Activated gamma-delta T cell treated with anti-CD3 and anti-CD28 coated beads, Interleukin-2, amount 50 U/mL, for 16 hours (primary cell): ENCODE measurements around the gene TMEM80.
"Not testable (repeated sequence)": the region's sequence is repeated elsewhere in the genome, so short reads cannot be mapped to it uniquely, and the experiment has no call there.

ENCODE experiments used
- DNase-seq: peaks from one replicate; pipeline ENCODE4 v3.0.0-alpha.2; 2020; ENCODE audit warnings: low read depth

TMEM80 gene

DNA sequence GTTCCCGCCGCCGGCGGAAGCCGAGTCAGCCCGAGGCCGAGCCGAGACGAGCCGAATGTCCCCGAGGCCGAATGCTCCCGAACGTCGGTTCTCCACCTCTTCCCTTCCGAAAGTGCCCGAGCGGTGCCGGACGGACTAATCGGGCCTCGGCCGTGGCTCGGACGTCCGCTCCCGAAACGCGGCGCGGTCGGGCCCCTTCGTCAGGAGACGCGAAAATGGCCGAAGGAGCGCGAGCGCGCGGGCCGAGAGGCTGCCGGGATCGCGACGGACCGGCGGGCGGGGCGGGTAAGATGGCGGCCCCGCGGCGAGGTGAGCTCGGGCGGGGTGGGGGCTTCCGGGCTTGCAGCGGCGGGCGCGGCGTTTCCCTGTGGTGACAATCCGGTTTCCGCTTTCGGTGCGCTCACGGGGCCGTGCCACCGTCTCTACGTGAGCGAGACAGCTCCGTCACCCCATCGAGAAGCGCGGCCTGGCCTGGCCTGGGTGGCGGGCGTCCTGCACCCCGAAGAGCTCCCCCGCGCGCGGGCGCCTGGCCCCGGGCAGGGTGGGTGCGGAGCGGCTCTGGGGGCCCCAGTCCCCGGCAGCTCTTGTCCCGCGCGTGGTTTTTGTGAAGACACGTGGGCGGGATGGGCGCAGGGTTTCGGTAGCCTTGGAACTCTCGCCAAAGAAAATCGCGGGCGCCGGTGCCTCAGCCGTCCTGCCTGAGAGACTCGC lies at the start of gene TMEM80:
Gene TMEM80 (plus strand): TSS at position 279 of the 711 bp plus-strand sequence. CDS start 12 bp downstream, at position 291.
- peak; percentile 94 for DNase-seq

DNA sequence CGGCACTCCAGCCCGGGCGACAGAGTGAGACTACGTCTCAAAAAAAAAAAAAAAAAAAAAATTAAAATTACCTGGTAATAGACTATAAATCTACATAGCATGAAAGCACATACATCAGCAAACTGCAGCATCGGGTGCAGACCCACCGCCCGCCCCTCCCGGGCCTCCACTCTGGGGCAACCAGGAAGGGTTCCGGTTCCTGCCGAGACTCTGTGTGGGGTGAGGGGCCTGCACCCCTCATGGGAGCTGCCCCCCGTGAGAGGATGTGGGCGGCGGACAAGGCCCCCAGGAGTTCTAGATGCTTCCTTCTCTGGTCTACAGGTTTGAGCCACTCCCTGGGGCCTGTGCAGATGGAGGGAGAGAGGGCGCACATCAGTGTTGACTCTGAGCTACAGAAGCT lies 49.4 kb upstream of the TMEM80 start:
- DNase-seq: no peak

DNA sequence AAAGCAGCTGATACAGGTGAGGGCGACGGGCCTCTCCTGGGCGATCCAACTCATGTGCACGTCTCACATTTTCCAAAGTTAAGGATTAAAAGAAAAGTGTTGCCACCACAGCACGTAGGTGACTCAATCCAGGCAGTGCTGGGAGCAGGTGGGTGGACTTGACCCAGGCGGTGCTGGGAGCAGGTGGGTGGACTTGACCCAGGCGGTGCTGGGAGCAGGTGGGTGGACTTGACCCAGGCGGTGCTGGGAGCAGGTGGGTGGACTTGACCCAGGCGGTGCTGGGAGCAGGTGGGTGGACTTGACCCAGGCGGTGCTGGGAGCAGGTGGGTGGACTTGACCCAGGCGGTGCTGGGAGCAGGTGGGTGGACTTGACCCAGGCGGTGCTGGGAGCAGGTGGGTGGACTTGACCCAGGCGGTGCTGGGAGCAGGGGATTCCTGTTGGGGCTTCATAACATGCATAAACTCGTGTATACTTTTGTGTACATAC lies 47.9 kb upstream of the TMEM80 start:
- DNase-seq: not testable (repeated sequence)

DNA sequence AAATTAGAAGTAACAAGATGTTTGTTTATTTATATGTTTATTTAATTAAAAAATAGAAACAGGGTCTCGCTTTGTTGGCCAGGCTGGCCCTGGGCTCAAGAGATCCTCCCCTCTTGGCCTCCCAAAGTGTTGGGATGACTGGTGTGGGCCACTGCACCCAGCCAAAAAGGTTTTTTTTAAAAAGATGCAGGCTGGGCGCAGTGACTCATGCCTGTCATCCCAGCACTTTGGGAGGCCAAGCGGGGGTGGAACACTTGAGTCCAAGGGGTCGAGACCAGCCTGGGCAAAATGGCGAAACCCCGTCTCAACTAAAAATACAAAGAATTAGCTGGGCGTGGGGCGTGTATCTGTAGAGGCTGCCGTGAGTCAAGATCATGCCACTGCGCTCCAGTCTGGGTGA lies 45.1 kb upstream of the TMEM80 start:
- DNase-seq: no peak

DNA sequence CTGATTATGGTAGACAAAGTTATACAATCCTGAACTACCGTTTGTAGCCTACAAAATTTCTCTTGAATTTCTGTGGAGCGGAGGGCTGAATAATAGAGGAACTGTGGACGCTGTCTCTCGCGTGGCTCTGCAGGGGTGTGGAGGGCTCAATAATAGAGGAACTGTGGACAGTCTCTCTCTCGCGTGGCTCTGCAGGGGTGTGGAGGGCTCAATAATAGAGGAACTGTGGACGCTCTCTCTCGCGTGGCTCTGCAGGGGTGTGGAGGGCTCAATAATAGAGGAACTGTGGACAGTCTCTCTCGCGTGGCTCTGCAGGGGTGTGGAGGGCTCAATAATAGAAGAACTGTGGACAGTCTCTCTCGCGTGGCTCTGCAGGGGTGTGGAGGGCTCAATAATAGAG lies 42.5 kb upstream of the TMEM80 start:
- not testable (repeated sequence) for DNase-seq

DNA sequence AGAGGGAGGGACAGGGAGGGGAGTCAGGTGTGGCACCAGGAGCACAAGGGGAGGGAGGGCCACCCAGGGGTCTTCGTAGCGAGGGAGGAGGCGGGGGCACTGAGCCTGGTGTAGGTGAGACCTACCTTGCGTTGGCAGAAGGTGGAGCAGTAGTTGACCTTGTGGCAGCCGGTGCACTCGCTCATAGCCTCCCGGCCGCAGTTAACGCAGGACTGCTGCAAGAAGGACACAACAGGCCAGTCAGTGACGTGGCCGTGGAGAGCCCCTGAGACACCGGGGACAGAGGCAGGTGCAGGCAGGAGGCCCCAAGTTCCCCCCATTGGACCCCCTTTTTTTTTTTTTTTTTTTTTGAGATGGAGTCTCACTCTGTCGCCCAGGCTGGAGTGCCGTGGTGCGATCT lies 41.8 kb upstream of the TMEM80 start:
- DNase-seq: no peak

DNA sequence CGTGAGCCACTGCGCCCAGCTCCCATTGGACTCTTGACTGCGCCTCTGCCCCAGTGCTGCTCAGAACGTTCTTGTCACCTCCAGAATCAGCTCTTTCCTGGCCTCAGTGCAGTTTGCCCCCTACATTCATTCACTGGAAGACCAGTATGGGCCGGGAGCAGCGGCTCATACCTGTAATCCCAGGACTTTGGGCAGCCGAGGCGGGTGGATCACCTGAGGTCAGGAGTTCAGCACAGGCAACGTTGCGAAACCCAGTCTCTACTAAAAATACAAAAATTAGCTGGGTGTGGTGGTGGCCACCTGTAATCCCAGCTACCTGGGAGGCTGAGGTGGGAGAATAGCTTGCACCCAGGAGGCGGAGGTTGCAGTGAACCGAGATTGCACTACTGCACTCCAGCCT lies 41.2 kb upstream of the TMEM80 start:
- DNase-seq: not testable (repeated sequence)

DNA sequence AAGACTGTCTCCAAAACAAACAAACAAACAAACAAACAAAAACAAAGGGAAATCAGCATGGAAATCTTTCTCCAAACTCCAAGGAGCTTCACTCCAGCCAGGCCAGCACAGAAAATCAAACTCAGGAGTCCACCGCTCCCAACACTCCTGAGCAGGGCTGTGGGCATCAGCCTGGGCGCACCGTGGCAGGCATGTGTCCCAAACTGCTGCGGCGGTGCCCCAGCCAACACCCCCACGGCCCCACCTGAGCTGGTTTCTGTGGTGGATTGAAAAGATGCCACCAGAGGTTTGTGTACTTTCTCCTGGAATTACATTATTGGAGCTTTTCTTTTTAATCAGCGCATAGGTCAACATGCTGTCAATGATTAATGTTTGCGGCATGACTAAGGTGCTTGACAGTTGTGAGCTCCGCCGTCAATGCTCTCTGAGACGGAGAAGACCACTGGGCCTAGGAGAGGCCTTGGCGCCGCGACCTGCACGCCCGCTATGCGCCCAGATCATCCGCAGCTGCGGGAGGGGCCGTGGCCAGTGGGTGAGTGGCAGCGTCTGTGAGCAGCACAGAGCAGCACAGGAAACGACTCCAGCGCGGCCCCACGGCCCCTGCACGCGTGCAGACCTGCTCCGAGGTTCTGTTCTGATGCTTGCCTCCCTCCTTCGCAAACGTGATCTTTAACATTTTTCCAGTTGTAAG lies 40.4 kb upstream of the TMEM80 start:
- DNase-seq: no peak

DNA sequence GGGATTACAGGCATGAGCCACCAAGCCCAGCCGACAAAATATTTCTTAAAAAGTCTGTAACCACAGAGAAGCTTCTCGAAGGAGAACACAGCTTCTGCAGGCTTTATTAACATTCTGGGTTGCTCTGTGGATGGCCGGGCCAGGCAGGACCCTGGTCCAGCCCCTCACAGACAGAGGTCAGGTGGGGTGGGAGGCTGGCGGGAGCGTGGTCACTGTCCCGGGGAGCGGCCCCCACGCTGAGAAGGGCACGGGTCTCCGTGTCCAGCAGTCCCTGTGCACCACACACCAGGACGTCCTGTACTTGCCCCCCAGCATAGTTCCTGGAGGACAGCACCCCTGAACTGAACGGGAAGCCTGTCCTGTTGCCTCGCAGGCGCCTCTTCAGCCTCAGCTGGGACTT lies 39.2 kb upstream of the TMEM80 start:
- no peak for DNase-seq

DNA sequence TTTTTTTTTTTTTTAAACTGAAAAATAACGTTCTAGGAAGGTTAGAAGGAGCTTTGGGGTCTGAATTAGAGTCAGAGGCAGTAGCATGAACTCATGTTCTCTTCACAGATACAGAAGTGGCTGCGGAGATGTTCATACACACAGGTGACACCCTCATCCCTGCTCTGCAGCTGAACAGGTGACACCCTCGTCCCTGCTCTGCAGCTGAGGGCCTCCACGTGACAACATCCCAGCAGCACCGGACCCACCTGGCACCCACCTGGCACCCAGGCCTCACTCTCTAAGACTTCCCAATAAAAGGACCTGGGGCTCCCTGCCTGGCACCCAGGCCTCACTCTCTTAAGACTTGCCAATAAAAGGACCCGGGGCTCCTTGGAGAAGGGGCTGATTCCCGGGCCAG lies 38.8 kb upstream of the TMEM80 start:
- no peak for DNase-seq

DNA sequence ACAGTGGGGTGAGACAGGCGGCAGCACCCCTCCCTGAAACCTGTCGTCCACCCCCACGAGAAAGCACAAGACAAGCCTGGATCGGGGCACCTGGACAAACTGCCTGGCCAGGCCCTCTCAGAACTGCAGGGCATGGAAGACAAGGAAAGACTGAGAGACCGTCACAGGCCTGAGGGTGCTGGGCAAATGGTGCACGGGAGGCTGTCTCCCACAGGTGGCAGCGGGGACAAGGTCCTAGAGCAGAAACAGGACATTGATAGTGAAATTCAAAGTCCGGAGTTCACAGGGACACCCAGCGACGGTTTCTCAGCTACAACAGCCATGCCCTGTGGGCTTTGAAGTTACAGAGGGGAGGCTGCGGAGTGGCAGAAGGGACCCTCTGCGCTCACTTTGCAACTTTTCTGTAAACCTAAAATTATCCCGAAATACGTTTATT lies 37.9 kb upstream of the TMEM80 start:
- DNase-seq: no peak

DNA sequence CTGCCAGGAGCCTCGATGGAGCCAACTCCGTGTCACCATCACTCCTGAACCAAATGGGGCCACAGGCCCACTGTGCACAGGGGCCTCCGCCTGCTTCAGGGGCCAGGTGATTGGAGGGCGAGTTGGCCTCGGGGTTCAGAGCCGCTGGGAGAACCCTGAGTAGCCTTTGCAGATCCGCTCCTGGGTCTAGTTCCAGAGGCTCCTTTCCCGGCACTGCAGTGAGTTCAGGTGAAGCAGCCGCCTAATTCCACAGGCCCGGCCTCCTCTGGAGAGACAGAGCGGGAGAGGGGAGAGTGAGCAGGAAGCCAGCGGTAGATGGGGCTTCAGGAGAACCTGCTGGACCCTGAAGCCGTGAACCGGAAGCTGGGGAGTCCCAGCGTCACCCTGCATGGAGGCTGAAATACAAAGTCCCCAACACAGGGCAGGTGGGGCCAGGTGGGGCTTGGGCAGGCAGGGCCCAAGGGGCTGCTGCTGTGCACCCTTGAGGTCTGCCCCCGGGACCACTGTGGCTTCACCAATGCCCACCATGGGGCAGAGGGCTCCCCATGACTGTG lies 36.0 kb upstream of the TMEM80 start:
- DNase-seq: no peak

DNA sequence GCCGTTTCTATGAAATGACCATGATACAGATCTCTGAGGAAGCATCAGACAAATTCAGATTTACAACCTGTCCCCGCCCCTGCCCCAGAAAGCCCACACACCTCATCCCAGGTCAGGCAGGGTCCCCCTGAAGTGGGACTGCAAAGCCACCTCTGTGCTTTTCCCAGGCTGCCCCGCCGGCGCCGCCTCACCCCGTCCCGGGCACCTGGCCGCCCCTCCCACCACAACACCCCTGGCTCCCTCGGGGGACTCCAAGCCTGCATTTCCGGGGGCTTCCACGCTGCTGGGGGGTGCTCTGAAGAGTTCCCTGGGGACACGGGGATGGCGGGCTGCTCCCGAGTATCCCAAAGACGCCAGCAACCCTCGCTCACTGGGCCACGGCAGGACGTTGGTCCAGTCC lies 35.3 kb upstream of the TMEM80 start:
- DNase-seq: no peak

DNA sequence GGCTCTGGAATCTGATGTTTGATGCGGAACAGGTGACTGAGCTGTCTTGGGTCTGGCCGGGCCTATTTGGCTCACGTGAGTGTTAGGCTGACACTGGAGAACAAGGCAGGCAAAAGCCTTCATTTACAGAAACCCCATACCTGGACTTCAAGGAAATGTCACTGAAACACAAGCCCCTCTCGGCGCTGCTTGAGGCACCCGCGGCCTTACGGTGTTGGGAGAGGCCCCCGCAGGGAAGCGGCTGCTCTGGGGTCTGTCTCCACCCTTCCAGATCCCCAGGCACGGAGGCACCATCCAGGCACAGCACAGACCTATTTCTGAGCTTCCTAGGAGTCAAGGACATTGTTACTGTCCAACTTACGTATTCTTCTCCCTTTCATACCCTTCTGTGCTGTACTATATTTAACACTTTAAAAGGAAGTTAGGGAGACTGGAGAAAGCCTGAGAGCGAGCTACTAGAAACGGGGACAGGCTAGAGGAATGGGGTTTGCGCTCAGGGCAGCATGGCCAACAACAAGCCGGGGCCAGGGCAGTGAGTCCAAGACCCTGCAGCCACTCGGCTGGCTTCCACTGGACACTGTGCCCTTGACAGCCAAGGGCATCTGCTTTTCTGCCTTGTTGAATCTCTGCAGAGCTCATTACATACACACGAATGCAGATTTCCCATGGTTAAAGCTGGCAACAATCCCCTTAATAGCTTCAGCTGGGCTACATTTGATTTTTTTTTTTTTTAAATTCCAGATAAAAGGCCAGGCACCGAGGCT lies 34.8 kb upstream of the TMEM80 start:
- DNase-seq: no peak

DNA sequence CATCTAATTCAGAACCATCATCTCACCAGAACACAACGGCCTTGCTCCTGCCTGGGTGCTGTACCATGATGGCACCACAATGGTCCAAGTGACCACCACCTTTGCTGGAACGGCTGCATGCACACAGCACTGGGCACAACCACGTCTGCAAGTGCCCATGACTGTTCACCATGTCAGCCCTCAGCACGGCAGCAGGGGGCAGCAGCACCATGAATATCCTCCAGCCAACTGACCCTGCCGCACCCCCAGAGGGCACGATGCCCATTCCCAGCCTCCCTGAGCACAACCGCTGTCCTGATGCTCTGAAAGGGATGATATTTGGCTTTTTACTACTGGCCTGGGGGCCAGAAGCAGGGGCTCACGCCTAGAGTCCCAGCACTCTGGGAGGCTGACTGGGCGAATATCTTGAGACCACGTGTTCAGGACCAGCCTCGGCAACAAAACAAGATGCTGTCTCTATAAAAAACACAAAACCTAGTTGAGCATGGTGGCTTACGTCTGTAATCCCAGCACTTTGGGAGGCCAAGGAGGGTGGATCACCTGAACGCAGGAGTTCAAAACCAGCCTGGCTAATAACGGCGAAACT lies 32.8 kb upstream of the TMEM80 start:
- DNase-seq: no peak

DNA sequence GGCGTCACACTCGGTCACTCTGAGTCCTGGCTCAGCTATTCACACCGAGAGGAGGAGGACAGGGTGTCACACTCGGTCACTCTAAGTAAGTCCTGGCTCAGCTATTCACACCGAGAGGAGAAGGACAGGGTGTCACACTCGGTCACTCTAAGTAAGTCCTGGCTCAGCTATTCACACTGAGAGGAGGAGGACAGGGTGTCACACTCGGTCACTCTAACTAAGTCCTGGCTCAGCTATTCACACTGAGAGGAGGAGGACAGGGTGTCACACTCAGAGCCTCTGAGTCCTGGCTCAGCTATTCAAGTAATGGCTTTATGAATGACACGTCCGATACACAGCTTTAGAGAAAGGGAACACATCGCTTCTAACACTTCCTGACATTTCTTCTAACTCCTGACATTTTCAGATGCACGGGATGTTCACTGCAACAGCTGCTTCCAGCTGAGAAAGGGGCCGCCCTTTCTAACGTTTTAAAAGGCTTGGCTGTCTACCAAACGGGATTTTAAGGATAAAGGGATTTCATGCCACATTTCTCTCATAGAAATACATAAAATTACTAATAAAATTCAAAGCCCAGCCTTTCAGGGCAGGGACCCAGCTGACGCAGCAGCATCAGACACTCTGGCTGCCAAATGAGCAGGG lies 30.4 kb upstream of the TMEM80 start:
- DNase-seq: no peak

DNA sequence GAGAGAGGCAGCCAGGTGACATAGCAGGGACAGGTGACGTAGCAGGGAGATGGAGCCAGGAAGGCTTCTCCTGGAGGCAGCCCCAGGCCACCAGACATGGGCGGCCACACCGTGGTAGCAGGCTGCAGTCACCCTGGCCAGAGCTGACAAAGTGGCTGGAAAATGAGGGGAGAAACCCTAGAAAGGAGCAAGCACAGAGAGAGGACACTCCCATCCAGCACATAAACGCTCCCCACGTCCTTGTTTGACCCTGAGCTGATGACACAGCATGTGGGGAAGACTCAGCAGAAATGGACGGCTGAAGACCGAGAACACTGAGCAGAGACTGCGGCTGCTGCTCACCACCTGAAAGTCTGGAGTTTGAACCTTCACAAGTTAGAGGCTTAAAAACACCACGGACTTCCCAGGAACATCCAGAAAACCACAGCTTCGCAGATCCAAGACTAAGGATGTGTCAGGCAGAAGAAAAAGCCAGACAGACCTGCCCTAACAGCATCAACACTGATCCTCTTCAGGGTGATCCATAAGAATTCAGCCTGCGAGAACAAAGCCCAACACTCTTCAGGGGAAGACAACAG lies 29.8 kb upstream of the TMEM80 start:
- DNase-seq: no peak

DNA sequence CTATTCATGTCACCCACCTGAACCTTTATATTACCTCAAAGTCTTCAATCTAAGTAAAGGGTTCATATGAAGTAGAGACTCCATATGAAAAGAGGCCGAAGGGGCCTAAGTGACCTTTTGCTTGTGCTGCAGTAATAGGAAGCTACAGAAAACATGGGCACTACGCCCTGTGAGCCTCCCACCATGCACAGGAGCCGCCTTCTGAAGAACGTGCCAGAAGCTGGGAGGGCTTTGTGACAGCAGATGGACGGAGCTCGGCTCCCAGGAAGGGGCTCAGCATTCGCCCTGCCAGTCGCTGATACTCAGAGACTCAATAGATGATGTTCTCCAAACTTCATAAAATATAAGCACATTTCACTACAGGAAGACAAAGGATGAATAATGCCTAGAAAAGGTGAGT lies 21.8 kb upstream of the TMEM80 start:
- DNase-seq: no peak

DNA sequence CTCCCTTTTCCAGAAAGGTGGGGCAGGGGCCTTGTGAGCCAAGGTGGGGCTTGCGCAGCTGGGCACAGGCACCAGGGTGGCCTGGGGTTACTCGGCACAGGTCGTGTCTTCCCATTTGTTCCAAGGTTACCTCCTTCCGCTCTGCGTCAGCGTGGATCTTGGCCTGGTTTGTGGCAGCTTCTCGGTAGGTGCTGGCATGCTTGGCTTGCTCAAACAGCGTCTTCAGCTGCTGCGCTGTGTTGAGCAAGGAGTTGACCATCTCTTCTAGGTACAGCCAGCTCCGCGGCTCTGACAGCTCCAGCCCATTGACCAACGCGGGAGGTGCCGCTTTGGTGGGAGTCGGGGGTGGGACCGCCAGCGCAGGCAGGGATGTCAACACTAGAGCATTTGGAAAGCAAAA lies 21.2 kb upstream of the TMEM80 start:
- no peak for DNase-seq

DNA sequence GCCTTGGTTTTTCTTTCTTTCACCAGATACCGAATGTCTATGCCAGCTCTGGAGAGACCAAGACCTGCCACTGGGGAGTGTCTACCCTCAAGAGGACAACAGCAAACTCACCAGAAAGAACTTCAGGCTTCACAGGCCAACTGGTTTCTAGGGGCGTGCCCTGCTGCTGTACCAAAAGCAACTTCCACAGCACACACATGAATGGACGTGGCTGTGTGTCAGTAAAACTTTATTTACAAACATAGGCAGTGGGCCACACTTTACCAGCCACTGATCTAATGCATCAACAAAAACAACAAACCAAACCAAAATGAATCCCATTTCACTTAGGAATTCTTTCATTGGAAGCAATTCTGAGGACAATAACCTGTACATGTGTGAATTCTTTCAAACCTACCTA lies 17.3 kb upstream of the TMEM80 start:
- no peak for DNase-seq
